Left ventricle myocardium superior (tissue), 1 donor: Measurements from ENCODE around the gene DNAH3. TPM values are rescaled to one million over a fixed set of nuclear protein-coding genes. Genes with fewer than 3 reads are reported as not detected.
"Not testable (repeated sequence)": the region's sequence is repeated elsewhere in the genome, so short reads cannot be mapped to it uniquely, and the experiment has no call there.

Experiments
- ATAC-seq: fragments of 200-7000 bp; cut with Tn5 transposase; one replicate; pipeline ENCODE4 v1.9.1; 2020; ENCODE audit warnings: mild to moderate bottlenecking, moderate library complexity
- DNase-seq: peaks from one replicate; pipeline ENCODE4 v3.0.0-alpha.2; 2020
- intact Hi-C: fragments of 100-400 bp; cut with micrococcal nuclease; formaldehyde crosslinking; loops from one replicate; pipeline ENCODE4 v1.11.0; 2022
- total RNA-seq: library from RNA; stranded (reverse); fragmentation: NEBNext Ultra II Directional; extraction: Animal tissue kit (Norgen Biotek cat#: 25700); gene quantifications from one replicate; pipeline ENCODE4 v1.2.1, GENCODE V29; 2021
- donor health status: DM: no; HTN: yes; CAD: no; lungs with severe emphysema.

The DNAH3 gene
- total RNA-seq, 1 donor from 2014 or later = 1.1 TPM

GRCh38 chr16:21169249-21169981 lies 18.8 kb upstream of the DNAH3 start:
- ATAC-seq (no peak), DNase-seq (no peak)
- intact Hi-C loops = no loop called here

- DNase-seq (no peak), ATAC-seq (no peak)
- intact Hi-C loops = no loop called here
Measured at GRCh38 chr16:21167929-21168602, 17.4 kb upstream of the DNAH3 start.

- no peak for ATAC-seq
- no peak for DNase-seq
- intact Hi-C loops = no loop called here
Measured at GRCh38 chr16:21167360-21167759, 16.7 kb upstream of the DNAH3 start.

GRCh38 chr16:21166561-21166961 lies 15.9 kb upstream of the DNAH3 start:
- ATAC-seq (no peak), DNase-seq (no peak)
- intact Hi-C loops = no loop called here

- ATAC-seq = no peak
- no peak for DNase-seq
- intact Hi-C loops = no loop called here
Measured at GRCh38 chr16:21164521-21165168, 14.0 kb upstream of the DNAH3 start.

GRCh38 chr16:21163576-21163975 lies 12.9 kb upstream of the DNAH3 start:
- intact Hi-C loops = no loop called here
- no peak for DNase-seq

GRCh38 chr16:21162661-21163151 lies 12.1 kb upstream of the DNAH3 start:
- peak; percentile 81 for DNase-seq
- peak; percentile 19 for ATAC-seq
- intact Hi-C loops = no loop called here

More at GRCh38 chr16:21163576-21163975, 12.9 kb upstream of the DNAH3 start:
- ATAC-seq = no peak

- intact Hi-C loops = loop anchor here (2.0 kb wide), 1 partner anchor 392 kb away; no protein-coding TSS in a partner anchor
- no peak for DNase-seq
- peak; percentile 21 for ATAC-seq
Measured at GRCh38 chr16:21161211-21161610, 10.6 kb upstream of the DNAH3 start.

- ATAC-seq (no peak), DNase-seq (no peak)
- intact Hi-C loops = loop anchor here (2.0 kb wide), 1 partner anchor 393 kb away; no protein-coding TSS in a partner anchor
Measured at GRCh38 chr16:21160276-21160675, 9.6 kb upstream of the DNAH3 start.

GRCh38 chr16:21159281-21159951 lies 8.8 kb upstream of the DNAH3 start:
- peak; percentile 63 for DNase-seq
- intact Hi-C loops = no loop called here
- ATAC-seq = peak; percentile 50

GRCh38 chr16:21158208-21159110 lies 7.8 kb upstream of the DNAH3 start, which contains the start of gene LDAF1:
Gene LDAF1, plus strand, starts transcription at chr16:21158674. Its CDS starts 2,509 bp downstream, at chr16:21161183.
- peak; percentile 94 for DNase-seq
- intact Hi-C loops = no loop called here
- peak; percentile 91 for ATAC-seq

- no peak for ATAC-seq
- DNase-seq = no peak
- intact Hi-C loops = no loop called here
Measured at GRCh38 chr16:21157632-21158031, 7.0 kb upstream of the DNAH3 start.

- ATAC-seq = peak; percentile 5
- DNase-seq = no peak
- intact Hi-C loops = no loop called here
Measured at GRCh38 chr16:21156767-21157467, 6.3 kb upstream of the DNAH3 start.

- ATAC-seq, DNase-seq, intact Hi-C loops: not testable (repeated sequence)
Measured at GRCh38 chr16:21156011-21156410, 5.4 kb upstream of the DNAH3 start.

- DNase-seq, intact Hi-C loops, ATAC-seq: not testable (repeated sequence)
Measured at GRCh38 chr16:21153124-21153729, 2.6 kb upstream of the DNAH3 start.

- intact Hi-C loops, DNase-seq, ATAC-seq: not testable (repeated sequence)
Measured at GRCh38 chr16:21152160-21153030, 1.7 kb upstream of the DNAH3 start.
